ENCODE data around the gene ASXL1. TPM values are rescaled to one million over a fixed set of nuclear protein-coding genes. Genes with fewer than 3 reads are reported as not detected.
A peak's percentile ranks its signal among the peaks of the same experiment; 100 is the strongest.
"Not testable (repeated sequence)": the region's sequence is repeated elsewhere in the genome, so short reads cannot be mapped to it uniquely, and the experiment has no call there.

Gene ASXL1
- total RNA-seq, 1 donor from 2014 or later, result 79.1 TPM

DNA sequence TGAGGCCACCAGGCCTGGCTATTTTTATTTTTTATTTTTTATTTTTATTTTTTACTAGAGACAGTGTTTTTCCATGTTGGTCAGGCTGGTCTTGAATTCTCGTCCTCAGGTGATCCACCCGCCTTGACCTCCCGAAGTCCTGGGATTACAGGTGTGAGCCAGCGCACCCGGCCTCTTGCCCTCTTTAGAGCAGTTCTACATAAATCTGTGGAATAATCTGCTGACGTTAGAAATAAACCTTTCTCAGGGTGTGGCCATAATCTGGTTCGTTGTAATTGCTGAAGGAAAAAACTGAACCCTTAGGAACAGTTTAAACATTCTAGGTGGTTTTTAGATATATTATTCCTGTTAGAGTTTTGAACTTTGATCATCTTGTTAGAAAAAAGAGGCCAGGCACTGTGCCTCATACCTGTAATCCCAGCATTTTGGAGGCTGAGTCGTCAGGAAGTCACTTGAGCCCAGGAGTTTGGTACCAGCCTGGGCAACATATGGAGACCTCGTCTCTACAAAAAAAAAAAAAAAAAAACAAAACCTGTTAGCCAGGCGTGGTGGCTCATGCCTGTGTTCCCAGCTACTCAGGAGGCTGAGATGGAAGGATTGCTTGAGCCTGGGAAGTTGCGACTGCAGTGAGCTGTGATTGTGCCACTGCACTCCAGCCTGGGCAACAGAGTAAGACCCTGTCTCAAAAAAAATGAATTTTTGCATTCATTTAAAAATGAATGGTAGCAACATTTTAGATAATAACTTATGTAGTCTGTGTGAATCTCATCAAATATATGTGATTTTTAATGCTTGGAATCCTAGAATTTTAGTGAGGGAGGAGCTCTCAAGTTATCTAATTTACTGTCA lies 24.2 kb downstream of the ASXL1 start:
- DNase-seq, result no peak
- H3K36me3 ChIP-seq, result peaks cover 8% of the 10 kb centered on the region
- intact Hi-C loops (cut with DNase I), result no loop called here
- ATAC-seq, result no peak
- no peaks in the 10 kb centered on the region for H3K27me3 ChIP-seq
- H3K27ac ChIP-seq, result no peak overlapping the region
- H3K9me3 ChIP-seq, result no peaks in the 10 kb centered on the region
- TF ChIP-seq, protein P1, sequence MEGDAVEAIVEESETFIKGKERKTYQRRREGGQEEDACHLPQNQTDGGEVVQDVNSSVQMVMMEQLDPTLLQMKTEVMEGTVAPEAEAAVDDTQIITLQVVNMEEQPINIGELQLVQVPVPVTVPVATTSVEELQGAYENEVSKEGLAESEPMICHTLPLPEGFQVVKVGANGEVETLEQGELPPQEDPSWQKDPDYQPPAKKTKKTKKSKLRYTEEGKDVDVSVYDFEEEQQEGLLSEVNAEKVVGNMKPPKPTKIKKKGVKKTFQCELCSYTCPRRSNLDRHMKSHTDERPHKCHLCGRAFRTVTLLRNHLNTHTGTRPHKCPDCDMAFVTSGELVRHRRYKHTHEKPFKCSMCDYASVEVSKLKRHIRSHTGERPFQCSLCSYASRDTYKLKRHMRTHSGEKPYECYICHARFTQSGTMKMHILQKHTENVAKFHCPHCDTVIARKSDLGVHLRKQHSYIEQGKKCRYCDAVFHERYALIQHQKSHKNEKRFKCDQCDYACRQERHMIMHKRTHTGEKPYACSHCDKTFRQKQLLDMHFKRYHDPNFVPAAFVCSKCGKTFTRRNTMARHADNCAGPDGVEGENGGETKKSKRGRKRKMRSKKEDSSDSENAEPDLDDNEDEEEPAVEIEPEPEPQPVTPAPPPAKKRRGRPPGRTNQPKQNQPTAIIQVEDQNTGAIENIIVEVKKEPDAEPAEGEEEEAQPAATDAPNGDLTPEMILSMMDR (IDR thresholded peaks at IDR 0.05), result no peak
- peaks cover 21% of the 10 kb centered on the region for H3K4me1 ChIP-seq
- no peak overlapping the region for H3K4me3 ChIP-seq

DNA sequence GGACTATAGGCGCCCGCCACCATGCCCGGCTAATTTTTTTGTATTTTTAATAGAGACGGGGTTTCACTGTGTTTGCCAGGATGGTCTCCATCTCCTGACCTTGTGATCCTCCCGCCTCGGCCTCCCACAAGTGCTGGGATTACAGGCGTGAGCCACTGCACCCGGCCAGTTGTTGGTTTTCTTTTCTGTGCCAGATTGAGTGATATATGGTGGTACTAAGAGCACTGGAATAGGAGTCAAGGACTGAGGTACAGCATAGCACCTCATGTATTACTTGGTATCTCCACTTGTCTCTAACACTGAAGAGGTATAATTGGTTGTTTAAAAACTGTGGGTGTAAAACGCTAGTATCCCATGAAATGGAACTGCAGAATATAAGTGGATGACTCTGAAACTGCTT lies 25.3 kb downstream of the ASXL1 start:
- H3K36me3 ChIP-seq; DNase-seq; H3K27ac ChIP-seq; ATAC-seq; H3K27me3 ChIP-seq; H3K9me3 ChIP-seq; H3K4me3 ChIP-seq; intact Hi-C loops (cut with DNase I): not testable (repeated sequence)
- H3K4me1 ChIP-seq, result peaks cover 21% of the 10 kb centered on the region

DNA sequence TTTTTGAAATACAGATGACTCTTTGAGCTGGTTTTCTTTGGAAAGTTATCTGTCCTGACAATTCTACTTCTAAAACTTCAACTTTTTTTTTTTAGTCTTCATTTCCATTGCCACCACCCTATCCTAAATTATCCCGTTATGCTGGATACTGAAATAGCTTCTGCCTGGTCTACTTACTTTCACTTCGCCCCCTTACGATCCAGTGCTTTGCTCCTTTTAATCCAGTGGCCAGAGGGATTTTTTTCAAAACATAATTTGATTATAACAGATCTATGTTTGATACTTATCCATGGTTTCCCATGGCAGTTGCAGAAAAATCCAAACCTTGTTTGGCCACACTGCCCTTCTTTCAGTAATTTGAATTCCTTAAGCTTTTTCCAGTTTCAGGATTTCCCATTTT lies 27.4 kb downstream of the ASXL1 start:
- intact Hi-C loops (cut with DNase I), result no loop called here
- TF ChIP-seq, protein P1 (IDR thresholded peaks at IDR 0.05), result no peak
- Histone ChIP-seq H3K27ac (no peak overlapping the region), H3K9me3 (no peaks in the 10 kb centered on the region), H3K4me3 (no peak overlapping the region), H3K4me1 (peaks cover 21% of the 10 kb centered on the region), H3K36me3 (peaks cover under 1% of the 10 kb centered on the region), H3K27me3 (no peaks in the 10 kb centered on the region)
- DNase-seq (no peak), ATAC-seq (no peak)

DNA sequence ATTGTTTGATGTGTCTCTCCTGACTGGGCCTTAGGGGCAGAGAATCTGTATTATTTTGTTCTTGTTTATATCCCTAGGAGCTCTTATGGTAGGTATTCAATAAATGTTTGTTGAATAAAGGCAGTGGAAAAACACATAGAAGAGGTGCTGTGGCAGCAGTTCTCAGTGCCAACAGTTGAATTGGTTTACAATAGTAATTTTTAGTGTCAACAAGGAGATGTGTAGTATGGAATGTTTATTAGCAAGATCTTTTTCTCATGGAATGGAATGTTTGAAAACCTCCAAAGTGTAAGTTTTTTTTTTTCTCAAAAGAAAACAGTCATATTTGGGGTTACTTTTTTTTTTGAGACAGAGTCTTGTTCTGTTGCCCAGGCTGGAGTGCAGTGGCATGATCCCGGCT lies 28.0 kb downstream of the ASXL1 start:
- intact Hi-C loops (cut with DNase I), result no loop called here
- TF ChIP-seq, protein P1 (IDR thresholded peaks at IDR 0.05), result no peak
- Histone ChIP-seq H3K4me1 (peaks cover 21% of the 10 kb centered on the region), H3K27me3 (no peaks in the 10 kb centered on the region), H3K4me3 (no peak overlapping the region), H3K27ac (no peak overlapping the region), H3K9me3 (no peaks in the 10 kb centered on the region), H3K36me3 (peaks cover 5% of the 10 kb centered on the region)
- DNase-seq (no peak), ATAC-seq (no peak)

DNA sequence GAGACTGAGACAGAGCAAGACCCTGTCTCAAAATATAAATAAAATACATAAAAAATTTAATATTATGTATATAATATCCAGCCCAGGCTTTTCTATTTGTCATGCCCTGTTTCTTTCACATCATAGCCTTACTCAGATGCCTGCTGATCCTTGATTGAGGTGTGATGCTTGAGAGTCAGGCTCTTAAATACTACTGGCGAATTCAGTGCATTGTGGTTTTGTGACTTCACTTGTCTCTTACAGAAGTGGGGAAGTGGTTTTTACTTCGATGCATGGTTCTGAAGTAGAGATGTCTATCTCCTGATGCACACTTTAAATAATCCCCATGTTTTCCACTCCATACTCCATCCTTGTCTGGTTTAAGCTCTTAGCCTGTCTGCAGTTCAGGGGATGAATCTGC lies 29.1 kb downstream of the ASXL1 start:
- DNase-seq (no peak), ATAC-seq (no peak)
- H3K4me1 ChIP-seq, result peaks cover 21% of the 10 kb centered on the region
- TF ChIP-seq, protein P1 (IDR thresholded peaks at IDR 0.05), result no peak
- H3K36me3 ChIP-seq, result peaks cover 11% of the 10 kb centered on the region
- H3K27me3 ChIP-seq, result no peaks in the 10 kb centered on the region
- no peak overlapping the region for H3K4me3 ChIP-seq
- no peak overlapping the region for H3K27ac ChIP-seq
- intact Hi-C loops (cut with DNase I), result no loop called here
- no peaks in the 10 kb centered on the region for H3K9me3 ChIP-seq

DNA sequence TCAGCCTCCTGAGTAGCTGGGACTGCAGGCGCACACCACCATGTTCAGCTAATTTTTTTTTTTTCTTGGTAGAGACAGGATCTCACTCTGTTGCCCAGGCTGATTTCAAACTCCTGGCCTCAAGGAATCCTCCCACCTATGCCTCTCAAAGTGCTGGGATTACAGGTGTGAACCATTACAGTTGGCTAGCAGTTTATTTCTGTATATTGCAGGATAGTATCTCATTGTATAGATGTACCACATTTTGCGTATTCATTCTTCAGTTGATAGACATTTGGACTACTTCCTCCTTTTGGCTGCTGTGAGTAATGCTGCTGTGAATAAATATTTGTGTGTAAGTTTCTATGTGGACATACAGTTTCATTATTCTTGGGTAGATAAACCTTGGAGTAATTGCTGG lies 32.9 kb downstream of the ASXL1 start:
- Histone ChIP-seq H3K27ac (no peak overlapping the region), H3K4me1 (peaks cover 8% of the 10 kb centered on the region), H3K27me3 (no peaks in the 10 kb centered on the region), H3K9me3 (no peaks in the 10 kb centered on the region), H3K4me3 (no peak overlapping the region), H3K36me3 (peaks cover 11% of the 10 kb centered on the region)
- ATAC-seq (peak; percentile 26), DNase-seq (no peak)
- TF ChIP-seq, protein P1 (IDR thresholded peaks at IDR 0.05), result no peak
- intact Hi-C loops (cut with DNase I), result no loop called here

Data from upper lobe of right lung (tissue), 1 donor.